Endothelial cell of umbilical vein (primary cell): ENCODE data around the gene ZNF438. TPM values are rescaled to one million over a fixed set of nuclear protein-coding genes. Genes with fewer than 3 reads are reported as not detected.

ENCODE experiments used
- BruUV-seq: library from RNA; stranded (reverse); fragments of 400-500 nt; replicated peaks from 2 replicates; lab custom pipeline; 2021; lab: Mats Ljungman, UMichigan
- CTCF ChIA-PET: fragments of 300-600, 350-600 bp; sonication (Branson Sonifier 250); formaldehyde crosslinking; loops from one replicate; lab custom pipeline; 2021; ENCODE audit warnings: antibody characterized with exemption, inconsistent platforms; lab: Charles Lee
- POLR2A ChIA-PET: fragments of 300-600, 350-600 bp; sonication (Branson Sonifier 250); formaldehyde crosslinking; loops from one replicate; lab custom pipeline; 2021; ENCODE audit warnings: antibody characterized with exemption, inconsistent platforms; lab: Charles Lee
- DNase-seq: peaks from one replicate; pipeline ENCODE4 v3.0.0-alpha.2; 2011; ENCODE audit warnings: low read depth, low spot score
- FAIRE-seq: peaks from 2 replicates; lab custom pipeline; 2011; peaks lifted over from hg19 to GRCh38; lab: Jason Lieb, UNC
- H2AFZ ChIP-seq: 2 replicates; pipeline ENCODE4 v1.6.0; 2012; ENCODE audit warnings: low read depth, low read length, control low read depth, inconsistent platforms
- H3K27ac ChIP-seq: 2 replicates; pipeline ENCODE4 v1.5.1; 2011; ENCODE audit warnings: low read depth, mild to moderate bottlenecking, control low read depth, low read length, moderate library complexity; ENCODE audit not compliant: insufficient read depth
- H3K27me3 ChIP-seq, 2 experiments: 2 replicates each; pipeline versions ENCODE4 v1.6.0 to v1.6.1; 2011; ENCODE audit warnings: low read length in 2 of 2, mixed read lengths in 1 of 2; ENCODE audit not compliant: control insufficient read depth in 2 of 2, insufficient read depth in 2 of 2
- H3K36me3 ChIP-seq, 2 experiments: 2 replicates in 1 of 2; 3 replicates in 1 of 2; pipeline ENCODE4 v1.5.1; 2011; ENCODE audit warnings: low read length in 2 of 2, mild to moderate bottlenecking in 1 of 2, moderate library complexity in 1 of 2; ENCODE audit not compliant: control insufficient read depth in 2 of 2, insufficient read depth in 2 of 2; ENCODE audit errors: extremely low read depth in 1 of 2
- H3K4me1 ChIP-seq: 3 replicates; pipeline ENCODE4 v1.5.1; 2011; ENCODE audit warnings: mild to moderate bottlenecking, low read length; ENCODE audit not compliant: control insufficient read depth, insufficient read depth; ENCODE audit errors: extremely low read depth
- H3K4me2 ChIP-seq: 2 replicates; pipeline ENCODE4 v1.6.1; 2011; ENCODE audit warnings: low read length, control low read depth, mixed read lengths; ENCODE audit not compliant: insufficient read depth
- H3K4me3 ChIP-seq, 3 experiments: fragments of 200-600 bp in 1 of 3; sonication (generic), shearing (Covaris generic) in 1 of 3; replicated peaks in 1 of 3; 2 replicates each; pipeline ENCODE4 v1.5.1; 2011 to 2016; ENCODE audit warnings: control low read depth in 3 of 3, low read length in 3 of 3, mild to moderate bottlenecking in 2 of 3, inconsistent platforms in 1 of 3, low read depth in 1 of 3, moderate library complexity in 1 of 3; ENCODE audit not compliant: insufficient read depth in 1 of 3
- H3K79me2 ChIP-seq: 2 replicates; pipeline ENCODE4 v1.6.0; 2012; ENCODE audit warnings: low read length, inconsistent platforms; ENCODE audit not compliant: control insufficient read depth, insufficient read depth
- H3K9ac ChIP-seq: replicated peaks from 2 replicates; pipeline ENCODE3; 2011; ENCODE audit warnings: low read length, control low read depth; ENCODE audit not compliant: insufficient read depth; ENCODE audit errors: extremely low read depth
- H3K9me1 ChIP-seq: replicated peaks from 3 replicates; pipeline ENCODE4 v1.6.0; 2011; ENCODE audit warnings: mild to moderate bottlenecking, low read length; ENCODE audit not compliant: control insufficient read depth, insufficient read depth; ENCODE audit errors: extremely low read depth
- H3K9me3 ChIP-seq: replicated peaks from 2 replicates; pipeline ENCODE4 v1.5.1; 2012; ENCODE audit warnings: low read length, inconsistent platforms; ENCODE audit not compliant: control insufficient read depth, insufficient read depth
- H4K20me1 ChIP-seq: replicated peaks from 2 replicates; pipeline ENCODE3; 2011; ENCODE audit warnings: mild to moderate bottlenecking, low read length; ENCODE audit not compliant: control insufficient read depth, insufficient read depth; ENCODE audit errors: extremely low read depth
- CTCF ChIP-seq, 2 donors: IDR thresholded peaks; 1 replicate in 1 of 2; 2 replicates in 1 of 2; pipeline ENCODE4 v1.5.1; 2011; ENCODE audit warnings: low read length in 2 of 2, mild to moderate bottlenecking in 2 of 2, moderate library complexity in 2 of 2, control low read depth in 1 of 2, inconsistent platforms in 1 of 2, low read depth in 1 of 2; ENCODE audit not compliant: insufficient read depth in 1 of 2; ENCODE audit errors: extremely low read depth in 1 of 2
- EZH2 ChIP-seq: IDR thresholded peaks from 2 replicates; pipeline ENCODE4 v1.6.1; 2012; ENCODE audit warnings: borderline replicate concordance, low read depth, mild to moderate bottlenecking, moderate library complexity, low read length, inconsistent platforms; ENCODE audit not compliant: severe bottlenecking
- FOS ChIP-seq: IDR thresholded peaks from 2 replicates; pipeline ENCODE4 v1.6.1; 2011; ENCODE audit warnings: mild to moderate bottlenecking, low read length, moderate library complexity, borderline replicate concordance; ENCODE audit not compliant: insufficient read depth
- GATA2 ChIP-seq: IDR thresholded peaks from 2 replicates; pipeline ENCODE4 v1.7.0; 2011; ENCODE audit warnings: low read depth, mild to moderate bottlenecking, moderate library complexity, mixed read lengths, low read length; ENCODE audit not compliant: insufficient read length, insufficient read depth
- JUN ChIP-seq: IDR thresholded peaks from 2 replicates; pipeline ENCODE4 v1.6.1; 2011; ENCODE audit warnings: borderline replicate concordance, low read depth; ENCODE audit not compliant: insufficient read length, insufficient read depth
- MAX ChIP-seq: IDR thresholded peaks from 2 replicates; pipeline ENCODE4 v1.6.1; 2011; ENCODE audit not compliant: insufficient read depth, insufficient read length
- MYC ChIP-seq: IDR thresholded peaks from one replicate; pipeline ENCODE4 v1.6.1; 2011; ENCODE audit warnings: mild to moderate bottlenecking, low read depth, low read length
- POLR2A ChIP-seq: IDR thresholded peaks from 2 replicates; pipeline ENCODE4 v1.6.1; 2012; ENCODE audit warnings: low read depth, mild to moderate bottlenecking, control low read depth, low read length
- POLR2AphosphoS5 ChIP-seq: IDR thresholded peaks from 2 replicates; pipeline ENCODE4 v1.6.1; 2012; ENCODE audit warnings: low read depth, mild to moderate bottlenecking, control low read depth, low read length, moderate library complexity; ENCODE audit not compliant: insufficient read depth
- dilution Hi-C: fragments of 300-500 bp; cut with MboI; formaldehyde crosslinking; loops from one replicate; pipeline ENCODE4 v1.15.0; 2019; ENCODE audit warnings: low sequenced_read_pairs; ENCODE audit not compliant: extremely low pct_ligation_motif_present
- intact Hi-C: fragments of 100-400 bp; cut with micrococcal nuclease; formaldehyde crosslinking; loops from one replicate; pipeline ENCODE4 v1.10.0; 2022
- polyA plus RNA-seq, 4 experiments: library from polyadenylated mRNA; depleted of rRNA in 3 of 4; stranded (reverse) in 3 of 4; unstranded in 1 of 4; fragments of >200 nt; gene quantifications; 2 replicates each; pipeline versions ENCODE4 v1.2.1 to v1.2.3, GENCODE V29; 2011 to 2012; ENCODE audit warnings: missing spikeins in 1 of 4
- total RNA-seq: library from RNA; stranded (reverse); gene quantifications from 2 replicates; pipeline ENCODE4 v1.2.3, GENCODE V29; 2021

Gene ZNF438
- total and polyA plus RNA-seq, 2 donors (not counting 3 experiments of a cell fraction or from before 2014, with no cell fraction given), result 7.2 to 15.1 TPM

GRCh38 chr10:31073211-31073610, 41.5 kb upstream of the ZNF438 start:
- BruUV-seq, result no TSS peak
- no peaks in the 10 kb centered on the region for H3K9me1 ChIP-seq
- peaks cover 22% of the 10 kb centered on the region for H3K4me1 ChIP-seq
- H3K36me3 ChIP-seq, result no peaks in the 10 kb centered on the region
- intact Hi-C loops (no loop called here), dilution Hi-C loops (no loop called here)
- H3K4me2 ChIP-seq, result no peak overlapping the region
- DNase-seq (no peak), FAIRE-seq (peak; percentile 24)
- H3K9me3 ChIP-seq, result no peaks in the 10 kb centered on the region
- no peak overlapping the region for H3K4me3 ChIP-seq
- no peak overlapping the region for H2AFZ ChIP-seq
- ChIA-PET POLR2A (no interaction called here), CTCF (interaction anchor here (1.3 to 1.7 kb wide), 2 partner anchors 9 kb away, joined by 3 to 5 read pairs; no protein-coding TSS in a partner anchor)
- H4K20me1 ChIP-seq, result no peaks in the 10 kb centered on the region
- H3K79me2 ChIP-seq, result no peaks in the 10 kb centered on the region
- H3K27ac ChIP-seq, result no peak overlapping the region
- H3K9ac ChIP-seq, result no peak overlapping the region
- no peak for TF ChIP-seq POLR2AphosphoS5
- TF ChIP-seq MAX, result no peak
- TF ChIP-seq FOS, result no peak
- TF ChIP-seq GATA2, result no peak
- TF ChIP-seq CTCF (IDR thresholded peaks at IDR 0.05; ENCODE audit: extremely low read depth in 1 of 2, insufficient read depth in 1 of 2, low read depth in 1 of 2, low read length in 2 of 2), result no peak
- no peak for TF ChIP-seq MYC
- TF ChIP-seq JUN, result no peak
- TF ChIP-seq EZH2, result no peak
- TF ChIP-seq POLR2A, result no peak
- no peaks in the 10 kb centered on the region for H3K27me3 ChIP-seq
